GM13976 (cell line): Measurements from ENCODE around the gene SVOPL.

Source experiments
- DNase-seq: peaks from one replicate; pipeline ENCODE4 v3.0.0; 2012; ENCODE audit warnings: low spot score
- in situ Hi-C: fragments of 300-500 bp; cut with MboI; formaldehyde crosslinking; loops from one replicate; pipeline ENCODE4 v1.12.0; 2022; ENCODE audit warnings: low sequenced_read_pairs, mixed read lengths, inconsistent platforms; ENCODE audit not compliant: unreplicated experiment
- TF ChIP-seq, protein P1 (sequence below): IDR thresholded peaks from 2 replicates; pipeline ENCODE4 v1.5.1; 2012; ENCODE audit warnings: borderline replicate concordance, mild to moderate bottlenecking; ENCODE audit not compliant: insufficient read depth; ENCODE audit errors: extremely low read depth, missing control alignments, control extremely low read depth

The SVOPL gene

DNA sequence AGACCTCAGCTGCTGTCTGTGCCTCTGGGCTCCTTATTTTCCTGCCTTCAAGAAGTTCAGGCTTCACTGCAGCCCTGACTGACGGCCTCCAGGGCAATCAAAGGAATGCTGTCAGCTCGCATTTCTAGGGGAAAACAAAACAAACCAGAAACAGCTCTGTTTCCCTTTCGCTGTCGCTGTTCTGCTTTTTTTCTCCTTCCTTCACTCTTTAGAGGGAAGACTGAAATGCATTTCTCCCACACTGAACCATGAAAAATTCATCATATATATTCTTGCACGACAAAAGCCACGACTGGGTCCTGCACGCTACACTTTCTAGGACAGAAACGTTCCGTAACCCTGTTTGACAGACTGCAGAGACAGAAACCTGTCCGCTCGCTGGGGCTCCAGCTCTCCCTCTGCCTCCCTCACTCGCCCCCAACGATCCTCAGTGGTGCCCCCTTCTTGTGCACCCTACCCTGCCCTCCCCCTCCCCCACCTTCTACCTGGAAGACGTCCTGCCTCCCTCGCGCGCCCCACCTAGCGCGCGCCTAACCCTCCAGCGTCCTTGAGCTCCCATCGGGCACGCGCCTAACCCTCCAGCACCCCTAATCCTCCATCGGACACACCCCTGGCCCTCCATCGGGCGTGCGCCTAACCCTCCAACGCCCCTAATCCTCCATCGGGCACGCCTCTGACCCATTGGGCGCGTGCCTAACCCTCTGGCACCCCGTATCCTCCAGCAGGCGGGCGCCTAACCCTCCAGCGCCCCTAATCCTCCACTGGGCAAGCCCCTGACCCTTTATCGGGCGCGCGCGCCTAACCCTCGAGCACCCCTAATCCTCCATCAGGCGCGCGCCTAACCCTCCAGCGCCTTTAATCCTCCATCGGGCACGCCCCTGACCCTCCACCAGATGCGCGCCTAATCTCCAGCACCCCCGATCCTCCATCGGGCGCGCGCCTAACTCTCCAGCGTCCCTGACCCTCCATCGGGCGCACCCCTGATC lies 37.1 kb downstream of the SVOPL start:
- TF ChIP-seq, protein P1, sequence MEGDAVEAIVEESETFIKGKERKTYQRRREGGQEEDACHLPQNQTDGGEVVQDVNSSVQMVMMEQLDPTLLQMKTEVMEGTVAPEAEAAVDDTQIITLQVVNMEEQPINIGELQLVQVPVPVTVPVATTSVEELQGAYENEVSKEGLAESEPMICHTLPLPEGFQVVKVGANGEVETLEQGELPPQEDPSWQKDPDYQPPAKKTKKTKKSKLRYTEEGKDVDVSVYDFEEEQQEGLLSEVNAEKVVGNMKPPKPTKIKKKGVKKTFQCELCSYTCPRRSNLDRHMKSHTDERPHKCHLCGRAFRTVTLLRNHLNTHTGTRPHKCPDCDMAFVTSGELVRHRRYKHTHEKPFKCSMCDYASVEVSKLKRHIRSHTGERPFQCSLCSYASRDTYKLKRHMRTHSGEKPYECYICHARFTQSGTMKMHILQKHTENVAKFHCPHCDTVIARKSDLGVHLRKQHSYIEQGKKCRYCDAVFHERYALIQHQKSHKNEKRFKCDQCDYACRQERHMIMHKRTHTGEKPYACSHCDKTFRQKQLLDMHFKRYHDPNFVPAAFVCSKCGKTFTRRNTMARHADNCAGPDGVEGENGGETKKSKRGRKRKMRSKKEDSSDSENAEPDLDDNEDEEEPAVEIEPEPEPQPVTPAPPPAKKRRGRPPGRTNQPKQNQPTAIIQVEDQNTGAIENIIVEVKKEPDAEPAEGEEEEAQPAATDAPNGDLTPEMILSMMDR, result no peak
- in situ Hi-C loops, result no loop called here
- DNase-seq, result no peak

DNA sequence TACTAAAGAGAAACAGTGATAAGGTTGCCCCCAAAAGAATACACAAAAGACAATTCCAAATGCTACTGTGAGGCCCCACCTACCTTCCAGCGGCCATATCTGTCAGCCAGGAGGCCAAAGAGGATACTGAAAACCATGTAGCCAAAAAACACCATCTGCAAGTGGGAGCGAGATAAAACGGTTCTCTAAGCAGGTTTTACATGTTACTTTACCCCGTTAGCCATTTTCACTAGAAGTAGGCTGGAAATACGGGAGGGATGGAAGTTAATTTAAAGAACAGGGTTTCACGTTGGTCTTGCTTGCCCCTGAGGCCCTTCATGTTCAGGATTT lies 38.2 kb downstream of the SVOPL start:
- TF ChIP-seq, protein P1, result no peak
- in situ Hi-C loops, result no loop called here

DNA sequence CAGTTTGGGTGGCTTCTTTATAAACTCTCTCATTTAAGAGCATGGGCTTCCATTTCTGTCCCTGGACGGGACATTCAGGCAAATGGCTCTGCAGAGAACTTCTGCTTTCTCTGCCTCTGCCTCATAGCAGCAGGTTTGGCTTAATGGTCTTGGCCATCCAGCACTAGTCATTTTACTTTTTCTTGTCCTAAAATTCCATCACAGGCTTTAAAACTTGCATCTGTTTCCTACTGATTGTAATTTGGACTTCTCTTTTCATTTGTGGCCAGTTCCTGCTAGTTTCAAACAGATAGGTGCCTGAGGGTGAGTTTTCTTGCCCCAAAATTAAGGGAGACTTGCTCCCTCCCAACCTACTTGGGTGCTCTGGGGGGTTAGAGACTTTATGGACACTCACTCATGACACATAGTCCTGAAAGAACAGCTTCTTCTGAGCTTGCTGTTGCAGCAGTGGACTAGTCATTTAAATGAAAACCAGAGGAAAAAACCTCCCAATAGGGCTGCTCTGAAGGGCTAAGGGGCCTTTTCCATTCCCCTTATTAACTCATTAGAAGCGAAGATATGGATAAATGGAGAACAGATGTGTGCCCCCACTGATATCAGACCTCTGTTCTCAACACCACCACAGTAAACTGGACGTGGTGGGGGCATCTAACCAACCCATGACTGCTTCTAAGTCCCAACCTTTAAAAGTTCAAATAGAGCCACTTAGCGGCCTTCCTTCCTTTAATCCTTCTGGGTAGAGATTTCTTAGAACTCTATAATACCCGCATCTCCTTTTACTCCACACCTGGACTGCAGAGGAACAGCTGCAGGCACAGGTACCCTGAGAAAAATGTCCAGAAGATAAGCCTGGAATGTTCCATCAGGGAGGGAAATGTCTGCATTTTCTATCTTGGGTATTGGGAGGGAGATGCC lies 38.8 kb downstream of the SVOPL start:
- no peak for DNase-seq
- TF ChIP-seq, protein P1, result no peak
- in situ Hi-C loops, result no loop called here

More for the DNA sequence above, 38.2 kb downstream of the SVOPL start:
- no peak for DNase-seq

DNA sequence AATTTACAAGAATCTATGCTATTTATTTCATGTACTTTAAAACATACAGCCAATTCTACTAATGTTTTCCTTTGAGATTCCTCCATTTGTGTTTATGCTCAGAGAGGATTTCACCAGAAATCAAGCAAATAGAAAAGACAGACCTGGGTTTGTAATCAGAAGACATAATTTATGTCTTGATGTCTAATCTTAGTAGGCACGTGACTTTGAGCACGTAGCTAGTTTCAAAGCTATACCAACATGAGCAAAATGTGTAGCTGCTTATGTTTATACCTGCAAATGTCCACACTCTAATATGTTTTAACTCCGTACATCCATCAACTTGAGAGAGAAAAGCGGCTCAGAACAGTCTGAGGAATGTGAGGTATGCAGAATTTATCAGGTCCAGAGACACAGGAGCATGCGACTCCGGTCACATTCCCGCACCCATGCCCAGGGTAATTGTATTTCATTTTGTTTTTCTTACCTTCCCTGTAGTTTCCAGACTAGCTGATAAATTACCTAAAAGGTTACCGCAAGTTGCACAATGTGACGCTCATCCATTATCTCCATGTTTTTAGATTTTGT lies 40.0 kb downstream of the SVOPL start:
- in situ Hi-C loops, result no loop called here
- TF ChIP-seq, protein P1, result no peak
- DNase-seq, result no peak

DNA sequence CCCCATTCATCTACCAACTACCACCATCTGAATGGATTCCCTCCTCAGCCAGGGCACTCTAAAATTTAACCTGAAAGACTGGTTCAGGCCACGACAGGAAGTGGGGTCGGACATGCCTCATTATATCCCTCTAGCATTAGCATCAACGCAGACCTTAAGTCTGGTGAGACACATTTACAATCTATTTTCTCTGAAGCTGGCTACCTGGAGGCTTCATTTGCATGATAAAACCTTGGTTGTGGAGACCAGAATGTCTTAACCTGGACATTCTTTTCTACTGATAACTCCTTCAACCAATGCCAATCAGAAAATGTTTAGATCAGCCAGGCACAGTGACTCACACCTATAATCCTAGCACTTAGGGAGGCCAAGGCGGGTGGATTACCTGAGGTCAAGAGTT lies 42.3 kb downstream of the SVOPL start:
- DNase-seq, result no peak
- TF ChIP-seq, protein P1, result no peak
- in situ Hi-C loops, result no loop called here

DNA sequence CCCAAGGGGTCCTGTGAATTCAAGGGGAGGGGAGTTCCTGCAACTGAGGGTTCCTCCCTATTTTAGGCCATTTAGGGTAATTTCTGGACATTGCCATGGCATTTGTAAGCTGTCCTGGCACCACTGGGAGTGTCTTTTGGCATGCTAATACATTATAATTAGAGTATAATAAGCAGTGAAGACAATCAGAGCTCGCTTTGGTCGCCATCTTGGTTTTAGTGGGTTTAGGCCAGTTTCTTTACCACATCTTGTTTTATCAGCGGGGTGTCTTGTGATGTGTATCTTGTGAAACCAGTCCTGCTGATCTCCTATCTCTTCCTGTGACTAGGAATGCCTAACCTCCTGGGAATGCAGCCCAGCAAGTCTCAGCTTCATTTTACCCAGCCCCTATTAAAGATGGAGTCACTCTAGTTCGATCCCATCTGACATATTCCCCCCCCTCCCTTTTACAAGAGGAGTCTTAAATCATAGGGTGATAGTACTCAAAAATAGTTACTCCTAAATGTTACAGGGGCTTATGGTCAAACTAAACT lies 43.2 kb downstream of the SVOPL start:
- DNase-seq, result no peak
- in situ Hi-C loops, result no loop called here
- TF ChIP-seq, protein P1, result no peak
